Astrocyte of the cerebellum (primary cell): ENCODE results near the gene SLITRK2.

ENCODE experiments used
- DNase-seq: peaks from one replicate; pipeline ENCODE4 v3.0.0-alpha.2; 2011; ENCODE audit warnings: low read depth
- H3K4me3 ChIP-seq: 2 replicates; pipeline ENCODE4 v1.5.1; 2011; ENCODE audit warnings: mild to moderate bottlenecking, low read depth, low read length, moderate library complexity
- in situ Hi-C: cut with HindIII; loops from 2 replicates; pipeline ENCODE4 v1.10.0; 2017; ENCODE audit warnings: low sequenced_read_pairs
- TF ChIP-seq, protein P1 (sequence below): IDR thresholded peaks from 2 replicates; pipeline ENCODE4 v1.5.1; 2012; ENCODE audit warnings: low read length, low read depth, moderate library complexity, mild to moderate bottlenecking; ENCODE audit errors: missing control alignments

Gene SLITRK2

DNA sequence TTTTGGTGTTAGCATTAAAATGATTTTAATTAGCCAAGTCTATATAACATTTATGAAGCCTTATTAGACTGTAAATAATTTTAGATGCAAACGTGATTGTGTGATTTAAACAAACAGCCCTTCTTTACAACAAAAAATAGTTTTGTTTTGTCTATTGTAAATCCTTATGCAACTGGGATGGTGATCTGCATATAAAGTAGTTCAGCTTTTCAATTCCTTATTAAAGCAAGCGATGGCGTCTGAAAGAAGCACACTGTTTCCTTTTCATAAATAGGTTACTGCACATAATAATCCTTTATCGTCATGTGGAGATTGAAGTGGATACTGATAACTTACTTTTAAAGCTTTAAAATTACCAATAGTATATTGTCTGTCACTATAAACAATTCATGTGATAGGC, 8.8 kb downstream of the SLITRK2 start:
- in situ Hi-C loops: no loop called here
- H3K4me3 ChIP-seq: no peak overlapping the region
- no peak for DNase-seq
- TF ChIP-seq, protein P1, sequence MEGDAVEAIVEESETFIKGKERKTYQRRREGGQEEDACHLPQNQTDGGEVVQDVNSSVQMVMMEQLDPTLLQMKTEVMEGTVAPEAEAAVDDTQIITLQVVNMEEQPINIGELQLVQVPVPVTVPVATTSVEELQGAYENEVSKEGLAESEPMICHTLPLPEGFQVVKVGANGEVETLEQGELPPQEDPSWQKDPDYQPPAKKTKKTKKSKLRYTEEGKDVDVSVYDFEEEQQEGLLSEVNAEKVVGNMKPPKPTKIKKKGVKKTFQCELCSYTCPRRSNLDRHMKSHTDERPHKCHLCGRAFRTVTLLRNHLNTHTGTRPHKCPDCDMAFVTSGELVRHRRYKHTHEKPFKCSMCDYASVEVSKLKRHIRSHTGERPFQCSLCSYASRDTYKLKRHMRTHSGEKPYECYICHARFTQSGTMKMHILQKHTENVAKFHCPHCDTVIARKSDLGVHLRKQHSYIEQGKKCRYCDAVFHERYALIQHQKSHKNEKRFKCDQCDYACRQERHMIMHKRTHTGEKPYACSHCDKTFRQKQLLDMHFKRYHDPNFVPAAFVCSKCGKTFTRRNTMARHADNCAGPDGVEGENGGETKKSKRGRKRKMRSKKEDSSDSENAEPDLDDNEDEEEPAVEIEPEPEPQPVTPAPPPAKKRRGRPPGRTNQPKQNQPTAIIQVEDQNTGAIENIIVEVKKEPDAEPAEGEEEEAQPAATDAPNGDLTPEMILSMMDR: no peak

GRCh38 chrX:145832796-145833195, 15.2 kb downstream of the SLITRK2 start:
- no peak overlapping the region for H3K4me3 ChIP-seq
- TF ChIP-seq, protein P1: no peak
- DNase-seq: no peak
- in situ Hi-C loops: no loop called here

DNA sequence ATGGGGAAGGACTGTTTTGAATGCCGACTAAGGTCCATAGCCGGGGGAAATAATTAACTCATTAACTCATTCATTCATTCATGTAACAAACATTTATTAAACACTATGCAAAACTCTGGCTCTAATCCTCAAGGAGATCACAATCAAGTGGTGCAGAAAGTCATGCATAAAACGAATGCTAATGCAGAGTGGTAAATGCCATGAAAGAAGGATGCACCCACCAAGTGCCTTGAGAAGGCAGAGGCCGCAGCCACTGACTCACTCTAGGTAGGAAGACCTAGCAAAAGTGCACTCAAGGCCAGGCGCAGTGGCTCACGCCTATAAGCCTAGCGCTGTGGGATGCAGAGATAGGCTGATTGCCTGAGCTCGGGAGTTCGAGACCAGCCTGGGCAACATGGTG, 22.9 kb downstream of the SLITRK2 start:
- in situ Hi-C loops: no loop called here
- TF ChIP-seq, protein P1: no peak
- no peak overlapping the region for H3K4me3 ChIP-seq
- DNase-seq: no peak

GRCh38 chrX:145843146-145843904, 25.7 kb downstream of the SLITRK2 start:
- TF ChIP-seq, protein P1: no peak
- in situ Hi-C loops: no loop called here
- H3K4me3 ChIP-seq: no peak overlapping the region
- DNase-seq: no peak

GRCh38 chrX:145844886-145845285, 27.3 kb downstream of the SLITRK2 start:
- in situ Hi-C loops: no loop called here
- TF ChIP-seq, protein P1: no peak
- no peak overlapping the region for H3K4me3 ChIP-seq
- DNase-seq: no peak

DNA sequence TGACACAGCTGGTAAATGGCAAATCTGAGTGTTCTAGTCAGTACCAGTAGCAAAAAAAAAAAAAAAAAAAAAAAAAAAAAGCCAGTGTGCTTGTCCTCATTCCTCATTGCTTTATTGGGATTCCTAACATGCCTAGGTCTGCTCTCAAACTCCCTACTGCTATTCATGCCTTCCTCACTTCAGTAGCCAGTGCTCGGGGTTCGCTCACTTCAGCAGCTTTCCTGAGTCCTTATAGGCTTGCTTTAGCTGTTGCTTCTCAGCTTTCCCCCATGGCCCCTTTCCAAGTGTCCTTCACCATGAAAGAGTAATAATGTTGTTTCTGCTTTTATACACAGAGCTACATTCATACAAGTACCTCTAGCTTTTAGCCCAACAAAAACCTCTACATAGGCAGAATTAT, 30.8 kb downstream of the SLITRK2 start:
- no peak overlapping the region for H3K4me3 ChIP-seq
- no peak for DNase-seq
- in situ Hi-C loops: no loop called here
- TF ChIP-seq, protein P1: no peak
